WERI-Rb-1 (cell line): ENCODE results near the gene PTGER1.

ENCODE experiments used
- DNase-seq: peaks from one replicate; pipeline ENCODE4 v3.0.0-alpha.2; 2020
- H3K27ac ChIP-seq: fragments of 250-450 bp; sonication (Bioruptor Pico); 2 replicates; pipeline ENCODE4 v1.5.1; 2020; ENCODE audit warnings: mild to moderate bottlenecking, moderate library complexity
- H3K27me3 ChIP-seq: fragments of 250-450 bp; sonication (Bioruptor Pico); 2 replicates; pipeline ENCODE4 v1.5.1; 2021; ENCODE audit warnings: mild to moderate bottlenecking, low read depth, moderate library complexity; ENCODE audit not compliant: insufficient read depth, severe bottlenecking
- H3K36me3 ChIP-seq: fragments of 250-450 bp; sonication (Bioruptor Pico); 2 replicates; pipeline ENCODE4 v1.5.1; 2020; ENCODE audit warnings: mild to moderate bottlenecking, moderate library complexity
- H3K4me3 ChIP-seq: 2 replicates; pipeline ENCODE4 v1.5.1; 2011; ENCODE audit warnings: low read depth, mild to moderate bottlenecking, control low read depth, low read length
- H3K9me3 ChIP-seq: fragments of 250-450 bp; sonication (Bioruptor Pico); 2 replicates; pipeline ENCODE4 v1.5.1; 2021; ENCODE audit warnings: mild to moderate bottlenecking, moderate library complexity; ENCODE audit not compliant: severe bottlenecking
- CTCF ChIP-seq: IDR thresholded peaks from 2 replicates; pipeline ENCODE4 v1.5.1; 2011; ENCODE audit warnings: low read depth, mild to moderate bottlenecking, control low read depth, inconsistent platforms, low read length

PTGER1 gene

GRCh38 chr19:14473073-14473977 lies 1.8 kb downstream of the PTGER1 start:
- Histone ChIP-seq H3K36me3 (peaks cover 31% of the 10 kb centered on the region), H3K9me3 (no peaks in the 10 kb centered on the region), H3K4me3 (no peak overlapping the region), H3K27me3 (no peaks in the 10 kb centered on the region), H3K27ac (no peak overlapping the region)
- TF ChIP-seq CTCF, result no peak
- DNase-seq, result no peak

- H3K27ac ChIP-seq, result peak overlapping the region; percentile 28; the same call in 1 of the 2 replicates
- peak; percentile 74 for DNase-seq
- peak overlapping the region; percentile 19; the same call in 1 of the 2 replicates for H3K4me3 ChIP-seq
- no peaks in the 10 kb centered on the region for H3K27me3 ChIP-seq
- no peaks in the 10 kb centered on the region for H3K9me3 ChIP-seq
- H3K36me3 ChIP-seq, result peaks cover 31% of the 10 kb centered on the region
- TF ChIP-seq CTCF, result peak; percentile 87
These were observed 2.8 kb downstream of the PTGER1 start for GRCh38 chr19:14472202-14472938.

GRCh38 chr19:14471436-14472187 lies 3.5 kb downstream of the PTGER1 start:
- H3K27ac ChIP-seq, result no peak overlapping the region
- no peak for TF ChIP-seq CTCF
- no peak for DNase-seq
- no peak overlapping the region for H3K4me3 ChIP-seq
- no peaks in the 10 kb centered on the region for H3K27me3 ChIP-seq
- H3K9me3 ChIP-seq, result no peaks in the 10 kb centered on the region
- H3K36me3 ChIP-seq, result peaks cover 35% of the 10 kb centered on the region

GRCh38 chr19:14470031-14470876 lies 4.9 kb downstream of the PTGER1 start:
- Histone ChIP-seq H3K9me3 (no peaks in the 10 kb centered on the region), H3K27me3 (no peaks in the 10 kb centered on the region), H3K36me3 (peaks cover 46% of the 10 kb centered on the region), H3K27ac (no peak overlapping the region), H3K4me3 (no peak overlapping the region)
- no peak for DNase-seq
- no peak for TF ChIP-seq CTCF

- Histone ChIP-seq H3K9me3 (no peaks in the 10 kb centered on the region), H3K27me3 (no peaks in the 10 kb centered on the region), H3K27ac (no peak overlapping the region), H3K4me3 (no peak overlapping the region), H3K36me3 (peaks cover 62% of the 10 kb centered on the region)
- TF ChIP-seq CTCF, result no peak
- no peak for DNase-seq
These were observed 7.3 kb downstream of the PTGER1 start for GRCh38 chr19:14467816-14468215.
